ENCODE data around the gene LPGAT1.
A peak's percentile ranks its signal among the peaks of the same experiment; 100 is the strongest.

The LPGAT1 gene

DNA sequence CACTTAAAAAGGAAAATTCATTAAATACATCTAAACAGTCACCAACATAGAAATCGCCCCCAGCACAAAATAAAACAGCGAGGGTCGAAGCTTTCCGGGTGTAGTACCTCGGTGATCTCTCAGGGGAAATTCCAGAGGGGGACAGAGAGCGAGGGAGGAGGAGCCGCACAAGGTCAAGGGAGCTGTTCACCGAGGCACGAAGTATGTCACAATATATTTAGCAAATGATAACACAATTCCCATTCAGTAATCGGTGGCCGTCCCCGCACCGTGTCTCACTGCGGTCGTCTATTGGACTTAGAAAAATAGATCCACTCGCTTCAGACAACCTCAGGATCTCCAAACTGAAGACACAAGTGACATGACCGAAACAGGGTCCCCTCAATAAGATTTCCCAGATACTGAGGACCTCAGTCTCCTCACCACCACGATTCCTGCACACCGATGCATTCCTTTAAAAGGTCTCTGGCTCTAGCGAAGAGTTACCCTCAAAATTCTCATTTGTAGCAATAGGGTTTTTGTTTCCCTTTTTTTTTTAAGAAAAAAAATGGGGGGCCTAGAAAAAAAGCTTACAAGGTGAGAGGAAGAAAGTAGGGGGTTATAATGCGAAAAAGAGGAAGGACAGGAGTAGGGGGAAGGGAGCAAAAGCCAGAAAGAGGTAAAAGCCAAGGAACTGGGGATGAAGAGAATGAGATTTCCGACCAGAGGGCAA is 1.1 kb downstream of the LPGAT1 start:
- in situ Hi-C loops (cut with HindIII; ENCODE audit: low pct_ligation_motif_present, low sequenced_read_pairs) = no loop called here
- DNase-seq = no peak
- TF ChIP-seq, protein P1, sequence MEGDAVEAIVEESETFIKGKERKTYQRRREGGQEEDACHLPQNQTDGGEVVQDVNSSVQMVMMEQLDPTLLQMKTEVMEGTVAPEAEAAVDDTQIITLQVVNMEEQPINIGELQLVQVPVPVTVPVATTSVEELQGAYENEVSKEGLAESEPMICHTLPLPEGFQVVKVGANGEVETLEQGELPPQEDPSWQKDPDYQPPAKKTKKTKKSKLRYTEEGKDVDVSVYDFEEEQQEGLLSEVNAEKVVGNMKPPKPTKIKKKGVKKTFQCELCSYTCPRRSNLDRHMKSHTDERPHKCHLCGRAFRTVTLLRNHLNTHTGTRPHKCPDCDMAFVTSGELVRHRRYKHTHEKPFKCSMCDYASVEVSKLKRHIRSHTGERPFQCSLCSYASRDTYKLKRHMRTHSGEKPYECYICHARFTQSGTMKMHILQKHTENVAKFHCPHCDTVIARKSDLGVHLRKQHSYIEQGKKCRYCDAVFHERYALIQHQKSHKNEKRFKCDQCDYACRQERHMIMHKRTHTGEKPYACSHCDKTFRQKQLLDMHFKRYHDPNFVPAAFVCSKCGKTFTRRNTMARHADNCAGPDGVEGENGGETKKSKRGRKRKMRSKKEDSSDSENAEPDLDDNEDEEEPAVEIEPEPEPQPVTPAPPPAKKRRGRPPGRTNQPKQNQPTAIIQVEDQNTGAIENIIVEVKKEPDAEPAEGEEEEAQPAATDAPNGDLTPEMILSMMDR (IDR thresholded peaks at IDR 0.05; ENCODE audit: low read depth, low read length, missing control alignments) = peak; percentile 31
- Histone ChIP-seq H3K4me3 (ENCODE audit: low read depth, low read length) (peak overlapping the region; percentile 65), H3K27ac (no peak overlapping the region), H3K27me3 (replicated peaks) (no peaks in the 10 kb centered on the region), H3K36me3 (replicated peaks) (no peaks in the 10 kb centered on the region)

DNA sequence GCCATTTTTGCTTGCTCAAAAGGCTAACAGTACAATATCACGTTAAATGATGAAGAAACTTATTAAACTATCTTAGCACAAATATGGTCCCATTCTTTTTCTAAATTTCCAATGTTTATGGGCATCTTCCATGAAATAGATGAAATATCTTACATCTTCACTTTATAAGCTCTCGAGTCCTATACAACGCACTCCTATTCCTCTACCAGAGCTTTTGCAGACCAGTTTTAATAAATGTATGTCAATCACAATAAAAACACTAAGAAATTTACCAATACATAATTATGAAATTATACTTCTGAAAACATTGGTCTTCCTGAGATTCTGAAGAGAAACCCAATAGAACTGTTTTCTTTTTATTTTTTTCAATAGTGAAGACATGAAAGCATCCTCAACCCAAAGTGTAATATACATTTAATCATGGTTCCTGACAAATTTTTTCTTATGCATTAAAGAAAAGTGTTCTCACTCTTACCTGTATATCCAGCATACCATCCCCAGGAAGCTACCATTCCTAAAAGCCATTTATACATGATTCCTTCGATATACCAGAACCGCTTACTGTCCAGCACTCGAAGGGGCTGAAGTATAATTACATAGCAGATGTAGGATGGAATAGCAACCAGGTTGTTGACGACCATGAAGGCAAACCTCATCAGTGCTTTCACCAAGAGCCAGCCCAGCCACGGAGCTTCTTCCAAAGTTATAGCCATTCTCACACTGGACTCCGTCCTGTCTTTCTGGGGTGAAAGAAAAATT is 1.8 kb downstream of the LPGAT1 start:
- DNase-seq = no peak
- Histone ChIP-seq H3K4me3 (ENCODE audit: low read depth, low read length) (no peak overlapping the region), H3K27ac (no peak overlapping the region)

DNA sequence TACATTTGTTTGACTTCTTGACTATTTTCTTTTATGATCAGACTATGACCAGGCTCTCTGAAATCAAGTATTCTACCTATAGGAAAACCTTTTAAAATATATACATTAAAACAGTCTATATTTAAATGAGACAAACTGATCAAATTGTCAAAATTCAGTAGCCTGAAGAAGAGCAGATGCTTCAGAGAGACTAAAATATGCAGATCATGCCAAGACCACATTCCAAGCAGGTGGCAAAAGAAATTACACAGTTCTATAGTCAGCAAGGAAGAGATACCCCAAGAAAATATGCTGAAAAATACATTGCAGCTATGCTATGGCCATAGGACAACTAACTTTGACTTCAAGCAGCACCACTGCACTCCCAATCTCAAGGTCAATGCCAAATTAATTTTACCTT is 3.5 kb downstream of the LPGAT1 start:
- no peak for DNase-seq
- TF ChIP-seq, protein P1 (IDR thresholded peaks at IDR 0.05; ENCODE audit: low read depth, low read length, missing control alignments) = no peak
- Histone ChIP-seq H3K4me3 (ENCODE audit: low read depth, low read length) (no peak overlapping the region), H3K27me3 (replicated peaks) (no peaks in the 10 kb centered on the region), H3K27ac (no peak overlapping the region), H3K36me3 (replicated peaks) (no peaks in the 10 kb centered on the region)
- in situ Hi-C loops (cut with HindIII; ENCODE audit: low pct_ligation_motif_present, low sequenced_read_pairs) = no loop called here

More for the DNA sequence above, 1.8 kb downstream of the LPGAT1 start:
- in situ Hi-C loops (cut with HindIII; ENCODE audit: low pct_ligation_motif_present, low sequenced_read_pairs) = no loop called here
- TF ChIP-seq, protein P1 (IDR thresholded peaks at IDR 0.05; ENCODE audit: low read depth, low read length, missing control alignments) = no peak
- Histone ChIP-seq H3K36me3 (replicated peaks) (no peaks in the 10 kb centered on the region), H3K27me3 (replicated peaks) (no peaks in the 10 kb centered on the region)

DNA sequence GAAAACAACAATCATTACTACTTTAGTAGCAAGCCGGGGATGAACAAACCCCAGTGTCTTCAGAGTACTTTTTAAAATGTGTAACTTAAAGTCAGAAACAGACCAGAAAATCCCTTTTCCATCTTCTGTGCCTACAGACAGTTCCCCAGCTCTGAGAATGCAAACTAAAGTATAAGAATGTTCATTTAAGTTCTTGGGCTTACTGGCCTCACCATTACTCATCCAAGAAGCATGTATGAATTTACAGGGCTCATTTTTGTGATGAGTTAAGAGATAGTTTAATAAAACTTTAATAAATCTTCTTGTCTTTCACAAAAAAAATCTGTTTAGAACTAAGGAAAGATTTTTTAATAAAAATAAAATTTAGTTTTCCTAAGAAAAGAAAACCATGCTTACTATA is 4.6 kb downstream of the LPGAT1 start:
- in situ Hi-C loops (cut with HindIII; ENCODE audit: low pct_ligation_motif_present, low sequenced_read_pairs) = no loop called here
- Histone ChIP-seq H3K4me3 (ENCODE audit: low read depth, low read length) (no peak overlapping the region), H3K27ac (no peak overlapping the region), H3K27me3 (replicated peaks) (no peaks in the 10 kb centered on the region), H3K36me3 (replicated peaks) (no peaks in the 10 kb centered on the region)
- DNase-seq = peak; percentile 41
- TF ChIP-seq, protein P1 (IDR thresholded peaks at IDR 0.05; ENCODE audit: low read depth, low read length, missing control alignments) = no peak

DNA sequence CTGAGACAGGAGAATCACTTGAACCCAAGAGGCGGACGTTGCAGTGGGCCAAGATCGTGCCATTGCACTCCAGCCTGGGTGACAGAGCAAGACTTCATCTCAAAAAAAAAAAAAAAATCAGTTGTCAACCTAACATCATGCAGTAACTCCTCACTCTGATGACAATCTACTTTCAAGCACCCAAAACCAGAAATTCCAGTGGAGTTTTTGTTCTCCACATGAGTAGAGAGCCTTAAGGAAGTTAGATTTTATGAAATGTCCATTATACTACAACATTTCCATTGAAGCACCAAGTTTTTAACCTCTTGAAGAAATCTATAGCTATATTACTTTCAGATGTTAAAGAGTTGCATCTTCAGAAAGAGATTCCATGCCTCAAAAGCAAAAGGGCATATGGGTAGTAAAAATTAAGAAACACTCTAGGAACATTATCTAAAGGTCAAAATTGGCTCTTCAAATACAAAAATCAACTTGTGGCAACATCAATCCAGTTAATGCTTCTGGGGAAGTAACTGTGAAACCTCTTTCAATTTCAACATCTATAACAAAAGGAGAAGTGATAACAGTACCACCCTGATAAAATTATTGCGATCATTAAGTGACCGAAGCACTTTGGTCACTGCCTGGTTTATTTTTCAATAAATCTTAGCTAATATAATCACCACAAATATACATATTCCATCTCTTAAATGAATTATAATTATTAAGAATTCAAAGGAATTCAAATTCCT is 7.7 kb downstream of the LPGAT1 start:
- in situ Hi-C loops (cut with HindIII; ENCODE audit: low pct_ligation_motif_present, low sequenced_read_pairs) = no loop called here
- Histone ChIP-seq H3K36me3 (replicated peaks) (no peaks in the 10 kb centered on the region), H3K27me3 (replicated peaks) (no peaks in the 10 kb centered on the region), H3K27ac (no peak overlapping the region), H3K4me3 (ENCODE audit: low read depth, low read length) (no peak overlapping the region)
- DNase-seq = no peak
- TF ChIP-seq, protein P1 (IDR thresholded peaks at IDR 0.05; ENCODE audit: low read depth, low read length, missing control alignments) = no peak
